ENCODE data around the gene CRADD.

DNA sequence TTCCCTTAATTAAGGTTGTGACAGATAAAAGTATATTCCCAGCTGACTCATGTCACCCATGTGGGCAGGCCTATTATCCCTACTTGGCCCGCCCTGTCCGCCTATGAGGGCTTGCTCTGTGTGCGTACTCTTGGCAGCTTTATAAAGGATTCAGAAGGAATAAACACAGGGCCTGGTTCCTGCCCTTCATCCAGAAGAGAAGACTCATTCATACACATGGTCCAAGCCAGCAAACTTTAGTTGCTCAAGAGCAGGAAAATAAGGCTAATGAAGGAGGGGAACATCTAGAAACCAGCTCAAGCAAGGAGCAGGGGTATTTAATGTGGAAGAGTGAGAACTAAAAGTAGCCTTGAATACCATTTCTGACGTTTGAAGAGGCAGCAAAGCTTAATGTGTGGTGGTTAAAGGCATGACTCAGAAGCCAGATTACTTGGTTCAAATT lies 141.9 kb downstream of the CRADD start:
- TF ChIP-seq POLR2A (IDR thresholded peaks at IDR 0.05), result no peak
- TF ChIP-seq, protein P1, sequence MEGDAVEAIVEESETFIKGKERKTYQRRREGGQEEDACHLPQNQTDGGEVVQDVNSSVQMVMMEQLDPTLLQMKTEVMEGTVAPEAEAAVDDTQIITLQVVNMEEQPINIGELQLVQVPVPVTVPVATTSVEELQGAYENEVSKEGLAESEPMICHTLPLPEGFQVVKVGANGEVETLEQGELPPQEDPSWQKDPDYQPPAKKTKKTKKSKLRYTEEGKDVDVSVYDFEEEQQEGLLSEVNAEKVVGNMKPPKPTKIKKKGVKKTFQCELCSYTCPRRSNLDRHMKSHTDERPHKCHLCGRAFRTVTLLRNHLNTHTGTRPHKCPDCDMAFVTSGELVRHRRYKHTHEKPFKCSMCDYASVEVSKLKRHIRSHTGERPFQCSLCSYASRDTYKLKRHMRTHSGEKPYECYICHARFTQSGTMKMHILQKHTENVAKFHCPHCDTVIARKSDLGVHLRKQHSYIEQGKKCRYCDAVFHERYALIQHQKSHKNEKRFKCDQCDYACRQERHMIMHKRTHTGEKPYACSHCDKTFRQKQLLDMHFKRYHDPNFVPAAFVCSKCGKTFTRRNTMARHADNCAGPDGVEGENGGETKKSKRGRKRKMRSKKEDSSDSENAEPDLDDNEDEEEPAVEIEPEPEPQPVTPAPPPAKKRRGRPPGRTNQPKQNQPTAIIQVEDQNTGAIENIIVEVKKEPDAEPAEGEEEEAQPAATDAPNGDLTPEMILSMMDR (IDR thresholded peaks at IDR 0.05), result no peak

All from thyroid gland (tissue), 4 donors.